NB4 (cell line): Measurements from ENCODE around the gene DHX38.

Source experiments
- CTCF ChIP-seq: IDR thresholded peaks from one replicate; pipeline ENCODE4 v1.5.1; 2012; ENCODE audit warnings: low read depth, low read length
- MAX ChIP-seq: IDR thresholded peaks from 2 replicates; pipeline ENCODE4 v1.6.1; 2011; ENCODE audit warnings: low read depth, low read length
- MYC ChIP-seq: IDR thresholded peaks from 2 replicates; pipeline ENCODE4 v1.6.1; 2011; ENCODE audit warnings: low read depth, low read length
- POLR2A ChIP-seq: IDR thresholded peaks from 2 replicates; pipeline ENCODE4 v1.6.1; 2011; ENCODE audit warnings: mild to moderate bottlenecking; ENCODE audit not compliant: insufficient read length; ENCODE audit errors: extremely low read depth

GRCh38 chr16:72138064-72138572, 44.5 kb downstream of the DHX38 start:
- TF ChIP-seq CTCF (no peak), MYC (no peak), POLR2A (no peak), MAX (no peak)
